Limb (tissue), 2 donors: ENCODE results near the gene APOBEC3A.
A peak's percentile ranks its signal among the peaks of the same experiment; 100 is the strongest.

ENCODE experiments used
- DNase-seq, 2 donors: peaks; one replicate each; pipeline ENCODE4 v3.0.0-alpha.2; 2016; ENCODE audit errors: extremely low spot score in 2 of 2

APOBEC3A gene

DNA sequence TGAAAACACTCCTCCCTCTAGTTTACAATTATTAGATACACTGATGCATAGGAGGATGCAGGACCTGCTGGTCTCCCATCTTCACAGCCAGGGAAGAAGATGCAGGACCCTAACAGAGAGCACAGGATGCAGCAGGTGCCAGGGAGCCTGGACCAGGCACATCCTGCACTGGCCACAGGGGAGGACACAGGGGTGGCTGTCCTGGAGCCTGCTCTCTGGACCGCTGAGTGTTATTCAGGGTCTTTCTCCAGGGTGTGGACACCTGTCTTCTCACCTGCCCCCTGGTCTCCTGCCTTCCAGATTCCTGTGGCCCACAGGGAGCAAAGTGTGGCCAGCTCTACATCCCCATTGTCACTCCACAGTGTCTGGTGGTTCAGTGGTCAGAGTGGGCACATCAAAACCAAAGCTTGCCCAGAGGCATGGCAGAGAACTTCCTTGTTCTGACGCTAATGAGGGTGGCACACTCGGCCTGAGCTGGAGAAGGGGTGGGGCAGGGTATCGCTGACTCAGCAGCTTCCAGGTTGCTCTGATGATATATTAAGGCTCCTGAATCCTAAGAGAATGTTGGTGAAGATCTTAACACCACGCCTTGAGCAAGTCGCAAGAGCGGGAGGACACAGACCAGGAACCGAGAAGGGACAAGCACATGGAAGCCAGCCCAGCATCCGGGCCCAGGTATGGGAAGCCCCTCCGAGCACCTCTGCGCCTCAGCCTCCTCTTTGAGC is at the start of gene APOBEC3A:
Gene APOBEC3A, plus strand, starts transcription at position 564 of the 725 bp plus-strand sequence. Its CDS starts 83 bp downstream, at position 647.
- DNase-seq = peak in 1 of 2 donors; percentile 16

DNA sequence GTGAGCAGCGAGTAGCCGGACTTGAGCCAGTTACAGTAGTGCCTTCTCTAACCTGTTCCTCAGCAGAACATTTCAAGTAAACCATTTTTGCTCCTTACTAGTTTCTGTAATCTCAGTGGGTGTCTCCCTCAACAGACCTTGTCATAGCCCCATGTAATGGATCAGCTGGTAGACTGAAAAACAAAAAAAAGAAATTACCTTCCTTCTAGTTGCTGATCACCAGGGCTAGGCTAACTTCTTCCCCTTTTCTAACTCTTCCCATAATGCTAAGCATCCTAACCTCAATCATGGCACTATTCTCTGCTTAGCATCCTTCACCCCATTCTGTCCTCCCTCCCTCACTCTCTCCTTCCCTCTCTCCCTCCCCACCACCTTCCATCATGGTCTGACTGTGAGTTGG is 49.6 kb upstream of the APOBEC3A start:
- DNase-seq = no peak

DNA sequence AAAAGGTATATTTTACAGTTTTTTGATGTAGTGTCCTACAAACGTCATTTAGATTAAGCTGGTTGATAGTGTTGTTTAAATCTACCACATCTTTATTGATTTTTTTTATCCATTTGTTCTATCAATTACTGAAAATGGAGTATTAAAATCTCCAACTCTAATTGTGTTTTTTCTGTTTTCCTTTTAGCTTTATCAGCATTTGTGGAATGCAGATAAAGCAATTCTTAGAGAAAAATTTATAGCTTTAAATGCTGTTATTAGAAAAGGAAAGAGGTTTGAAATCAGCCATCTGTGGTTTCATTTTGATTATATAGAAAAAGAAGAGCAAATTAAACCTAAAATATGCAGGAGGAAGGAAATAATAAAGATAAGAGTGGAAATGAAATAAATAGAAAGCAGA is 46.0 kb upstream of the APOBEC3A start:
- DNase-seq = no peak

DNA sequence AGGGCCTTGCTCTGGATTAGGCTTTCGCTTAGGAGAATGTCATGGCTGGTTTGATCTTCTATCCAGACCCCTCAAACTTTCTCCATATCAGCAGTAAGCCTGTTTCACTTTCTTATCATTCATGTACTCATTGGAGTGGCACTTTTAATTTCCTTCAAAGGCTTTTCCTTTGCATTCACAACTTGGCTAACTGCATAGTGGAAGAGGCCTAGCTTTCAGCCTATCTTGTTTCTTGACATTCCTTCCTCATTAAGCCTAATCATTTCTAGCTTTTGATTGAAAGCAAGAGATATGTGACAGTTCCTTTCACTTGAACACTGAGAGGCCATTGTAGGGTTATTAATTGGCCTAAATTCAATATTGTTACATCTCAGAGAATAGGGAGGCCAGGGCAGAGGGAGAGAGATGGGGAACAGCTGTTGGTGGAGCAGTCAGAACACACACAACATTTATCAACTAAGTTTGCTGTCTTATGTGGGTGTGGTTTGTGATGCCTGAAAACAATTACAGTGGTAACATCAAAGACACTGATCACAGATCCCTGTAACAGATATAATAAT is 37.7 kb upstream of the APOBEC3A start:
- no peak for DNase-seq

DNA sequence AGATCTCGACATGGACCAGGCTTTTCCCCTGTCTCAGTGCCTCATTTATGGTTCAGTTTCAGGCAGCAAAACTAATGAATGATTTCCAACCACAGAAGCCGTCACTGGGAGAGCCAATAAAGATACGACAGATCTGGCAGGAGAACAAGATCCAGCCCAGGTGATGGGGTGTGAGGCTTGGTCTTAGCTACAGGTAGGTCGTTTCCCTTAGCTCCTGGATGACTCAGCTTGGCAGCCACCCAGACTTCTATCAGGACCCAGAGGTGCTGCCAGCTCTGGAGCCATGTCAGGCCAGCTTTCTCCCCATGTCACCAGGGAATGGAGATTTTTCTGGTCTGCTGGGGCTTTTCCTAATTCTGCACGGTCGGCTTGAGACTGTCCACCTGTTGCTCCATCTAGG is 36.3 kb upstream of the APOBEC3A start:
- DNase-seq = no peak

DNA sequence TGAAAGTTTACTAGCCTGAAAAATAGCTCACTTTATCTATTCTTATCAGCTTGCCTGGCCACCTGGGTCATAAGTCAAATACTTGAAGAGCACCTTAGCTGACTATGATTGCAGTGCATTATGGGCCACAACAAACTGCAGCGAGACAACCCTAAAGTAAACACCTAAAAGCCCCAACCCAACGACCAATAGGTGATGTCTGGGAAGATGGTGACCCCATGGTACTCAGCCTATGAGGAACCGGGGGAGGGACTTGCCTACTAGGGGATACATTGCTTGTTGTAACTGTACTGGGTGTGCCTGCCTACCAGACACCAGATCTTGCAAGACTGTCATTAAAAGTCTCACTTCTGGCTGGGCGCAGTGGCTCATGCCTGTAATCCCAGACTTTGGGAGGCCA is 35.6 kb upstream of the APOBEC3A start:
- no peak for DNase-seq

DNA sequence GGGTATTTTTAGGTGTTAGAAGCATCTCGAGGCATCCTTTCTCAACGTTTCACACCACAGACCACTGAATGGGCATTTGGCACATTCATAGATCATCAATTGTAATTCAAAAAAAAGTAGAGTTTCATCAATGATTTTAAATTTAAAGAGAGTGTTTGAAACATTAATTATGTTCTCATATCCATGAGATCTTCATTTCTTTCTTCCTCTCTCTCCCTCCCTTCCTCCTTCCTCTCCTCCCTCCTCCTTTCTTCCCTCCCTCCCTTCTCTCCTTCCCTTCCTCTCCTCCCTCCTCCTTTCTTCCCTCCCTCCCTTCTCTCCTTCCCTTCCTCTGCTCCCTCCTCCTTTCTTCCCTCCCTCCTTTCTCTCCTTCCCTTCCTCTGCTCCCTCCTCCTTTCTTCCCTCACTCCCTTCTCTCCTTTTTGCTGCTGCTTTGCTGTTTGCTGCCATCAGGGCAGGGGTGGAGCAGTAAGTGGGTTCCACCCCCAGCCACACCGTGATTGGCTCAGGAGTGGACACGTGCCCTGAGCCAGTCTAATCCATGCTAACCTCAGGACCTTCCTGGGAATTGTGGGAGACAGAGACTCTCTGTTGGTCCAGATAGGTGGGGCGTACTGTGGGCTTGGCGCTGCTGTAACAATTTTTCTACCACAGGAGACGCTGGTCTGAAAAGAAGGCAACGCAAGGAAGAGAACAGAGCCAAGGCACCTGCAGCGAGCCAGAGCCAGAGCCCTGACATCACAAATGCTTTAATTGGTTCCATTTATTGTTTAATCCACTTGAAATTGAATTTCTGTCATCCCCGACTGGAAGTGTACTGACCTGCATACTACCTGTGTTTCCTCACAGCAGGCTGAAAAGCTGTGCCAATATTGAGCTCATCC is 33.7 kb upstream of the APOBEC3A start:
- peak; percentile 76 to 84 for DNase-seq

DNA sequence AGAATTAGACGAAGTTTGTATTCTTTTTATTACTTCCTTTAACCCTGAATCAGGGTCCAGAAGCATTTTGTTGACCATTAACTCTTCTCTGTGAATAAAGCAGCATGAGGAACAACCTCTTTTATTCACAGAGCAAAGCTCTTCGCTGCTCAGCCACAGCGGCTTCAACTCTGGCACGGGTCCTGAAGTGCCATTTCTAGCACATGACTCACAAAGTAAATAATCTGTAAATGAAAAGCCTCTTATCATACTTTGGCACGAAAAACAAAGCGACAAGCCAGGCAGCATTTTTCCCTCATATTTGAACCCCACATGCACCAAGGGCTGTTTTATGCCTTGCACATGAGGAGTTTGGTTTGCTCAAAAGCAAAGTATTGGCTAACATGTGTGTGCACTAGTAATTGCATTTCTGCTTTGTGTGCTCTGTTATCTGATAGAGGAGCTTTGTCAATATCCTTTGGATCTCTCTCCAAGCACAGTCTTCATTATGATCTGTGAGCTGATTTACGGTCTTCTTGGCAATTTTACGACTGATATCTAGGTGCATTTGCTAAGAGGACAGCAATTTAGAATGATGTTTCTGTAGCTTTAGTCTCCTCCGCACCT is 33.0 kb upstream of the APOBEC3A start:
- DNase-seq = peak; percentile 61 to 85

DNA sequence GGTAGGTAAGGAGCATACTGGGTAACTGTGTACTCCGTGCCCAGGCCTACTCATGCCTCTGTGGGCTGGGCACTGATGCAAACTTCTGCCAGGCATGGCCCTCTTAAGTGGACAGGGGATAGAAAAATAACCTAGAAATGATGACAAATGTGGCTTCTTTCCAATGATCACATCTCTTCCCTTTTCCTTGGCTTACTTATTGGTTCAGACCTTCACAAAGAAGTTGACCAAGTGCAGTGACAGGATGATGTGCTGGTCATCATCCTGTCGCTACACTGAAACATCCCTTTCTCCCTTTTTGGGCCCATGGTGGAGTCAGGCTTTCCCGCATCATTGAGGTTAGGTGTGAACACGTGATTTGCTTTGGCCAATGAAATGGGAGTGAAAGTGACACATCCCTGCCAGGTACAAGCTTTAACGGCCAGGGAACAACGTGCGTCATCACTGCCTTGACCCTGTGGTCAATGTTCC is 31.8 kb upstream of the APOBEC3A start:
- DNase-seq = no peak

DNA sequence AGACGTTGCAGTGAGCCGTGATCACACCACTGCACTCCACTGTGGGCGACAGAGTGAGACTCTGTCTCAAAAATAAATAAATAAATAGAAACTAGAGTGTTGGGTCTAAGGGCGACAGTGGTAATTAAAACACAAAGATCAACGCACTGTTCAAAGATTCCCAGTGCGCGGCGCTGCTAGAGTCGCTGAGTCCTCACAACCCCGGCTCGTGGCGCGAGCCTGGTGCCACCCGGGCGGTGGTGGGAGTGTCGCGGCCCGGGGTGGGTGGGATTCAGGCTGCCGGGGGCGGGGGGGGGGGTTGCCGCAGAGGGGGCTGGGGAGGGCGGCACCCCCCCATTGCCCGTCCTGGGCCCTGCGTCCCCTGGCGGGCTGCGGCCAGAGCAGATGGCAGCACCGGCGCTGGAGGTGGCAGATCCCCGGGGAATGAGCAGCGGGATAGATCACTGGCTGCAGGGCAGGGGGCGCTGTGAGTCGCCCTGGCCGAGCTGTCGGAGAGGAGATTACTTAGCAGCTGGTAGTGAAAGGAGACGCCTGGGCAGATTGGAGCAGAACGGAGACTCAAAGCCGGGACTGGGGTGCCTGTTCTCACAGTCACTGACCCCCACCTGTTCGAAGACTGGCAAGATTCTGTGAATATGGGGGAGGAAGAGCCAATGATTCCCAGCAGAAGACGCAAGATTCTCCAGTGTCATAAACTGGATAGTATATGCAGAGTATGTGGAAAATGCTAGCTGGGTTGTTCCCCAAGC is 30.2 kb upstream of the APOBEC3A start:
- peak; percentile 65 to 73 for DNase-seq

DNA sequence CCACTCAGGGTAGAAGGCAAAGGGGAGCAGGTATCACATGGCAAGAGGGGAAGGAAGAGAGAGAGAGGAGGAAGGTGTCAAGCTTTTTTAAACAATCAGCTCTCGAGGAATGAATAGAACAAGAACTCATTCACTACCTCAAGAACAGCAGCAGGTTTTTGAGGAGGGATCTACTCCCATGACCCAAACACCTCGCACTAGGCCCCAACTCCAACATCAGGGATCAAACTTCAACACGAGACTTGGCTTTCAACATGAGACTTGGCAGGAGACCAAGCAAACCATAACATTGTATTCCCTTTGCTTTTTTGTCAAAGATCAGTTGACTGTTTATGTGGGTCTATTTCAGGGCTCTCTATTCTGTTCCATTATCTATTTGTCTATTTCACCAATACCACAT is 26.9 kb upstream of the APOBEC3A start:
- no peak for DNase-seq

DNA sequence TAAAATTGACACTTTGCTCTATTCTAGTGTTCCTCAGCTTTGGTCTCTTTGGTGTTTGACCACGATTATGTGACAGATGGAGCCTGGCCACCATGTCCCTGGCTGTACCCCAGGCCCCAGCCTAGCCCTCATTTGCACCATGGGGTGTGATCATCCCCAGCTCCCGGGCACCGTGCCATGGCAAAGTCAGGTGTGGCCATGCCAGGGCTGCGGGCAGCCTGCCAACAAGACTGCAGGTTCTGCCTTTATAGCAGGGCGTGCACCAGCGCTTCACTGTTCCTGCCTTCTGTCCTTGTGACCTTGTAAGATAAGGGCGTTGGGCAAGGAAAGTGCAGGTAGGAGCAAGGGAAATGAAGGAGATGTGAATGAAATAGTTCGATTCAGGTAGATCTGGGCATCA is 22.4 kb upstream of the APOBEC3A start:
- no peak for DNase-seq

DNA sequence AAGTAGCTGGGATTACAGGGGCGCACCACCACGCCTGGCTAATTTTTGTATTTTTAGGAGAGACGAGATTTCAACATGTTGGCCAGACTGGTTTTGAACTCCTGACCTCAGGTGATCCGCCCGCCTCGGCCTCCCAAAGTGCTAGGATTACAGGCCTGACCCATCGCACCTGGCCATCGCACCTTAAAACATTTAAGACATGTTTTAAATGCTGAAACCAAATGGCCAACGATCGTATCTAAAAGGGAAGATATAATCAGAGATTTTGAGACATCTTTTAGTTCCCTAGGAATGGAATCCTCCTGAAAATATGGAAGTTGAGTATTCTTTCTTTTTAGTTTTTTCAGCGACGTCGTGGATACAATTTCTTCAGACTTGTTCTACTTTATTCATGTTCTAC is 21.8 kb upstream of the APOBEC3A start:
- DNase-seq = no peak

DNA sequence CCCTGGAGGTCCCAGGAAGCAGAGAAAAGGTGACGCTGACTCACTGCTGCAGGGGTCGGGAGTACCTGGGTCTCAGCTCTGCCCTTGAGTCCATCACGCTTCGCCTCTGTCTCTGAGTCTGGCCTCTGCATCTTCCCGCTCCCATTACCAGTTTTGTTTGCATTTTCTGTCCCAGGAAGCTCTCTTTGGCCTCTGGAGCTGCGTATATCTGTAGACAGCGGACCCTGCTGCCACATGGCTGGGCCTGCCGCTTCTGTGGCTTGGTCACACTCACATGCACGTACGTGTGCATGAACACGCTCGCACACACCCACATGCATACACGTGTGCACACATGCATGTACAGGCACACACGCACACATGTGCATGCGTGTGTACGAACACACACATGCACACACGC is 20.8 kb upstream of the APOBEC3A start:
- no peak for DNase-seq

DNA sequence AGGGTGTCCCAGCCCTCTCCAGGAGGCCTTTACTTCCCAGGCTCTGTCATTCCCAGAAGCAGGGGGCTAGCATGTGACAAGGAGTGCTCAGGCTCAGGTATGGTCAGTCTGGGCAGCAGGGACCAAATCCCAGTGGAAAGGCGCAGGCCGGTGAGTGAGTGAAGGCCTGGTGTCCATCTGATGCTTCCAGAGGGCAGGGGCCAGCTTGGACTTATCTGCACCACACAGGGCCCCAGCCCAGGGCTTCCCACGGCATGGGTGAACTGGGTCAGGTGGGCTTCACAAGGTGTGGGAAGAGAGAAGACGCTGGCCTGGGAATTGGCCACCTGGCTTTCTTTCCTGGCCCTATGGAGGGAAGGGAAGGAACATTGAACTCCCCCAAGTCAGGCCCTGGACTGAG is 20.4 kb upstream of the APOBEC3A start:
- no peak for DNase-seq

DNA sequence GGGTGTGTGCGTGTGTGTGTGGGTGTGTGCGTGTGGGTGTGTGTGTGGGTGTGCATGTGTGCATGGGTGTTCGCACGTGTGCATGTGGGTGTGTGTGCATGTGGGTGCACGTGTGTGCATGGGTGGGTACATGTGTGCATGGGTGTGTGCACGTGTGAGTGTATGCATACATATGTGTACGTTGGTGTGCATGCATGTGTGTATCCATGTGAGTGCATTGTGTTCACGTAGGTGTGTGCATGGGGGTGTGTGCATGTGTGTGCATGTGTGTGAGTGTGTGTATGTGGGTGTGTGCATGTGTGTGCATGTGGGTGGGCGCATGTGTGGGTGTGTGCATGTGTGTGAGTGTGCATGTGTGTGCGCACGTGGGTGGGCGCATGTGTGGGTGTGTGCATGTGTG is 19.9 kb upstream of the APOBEC3A start:
- no peak for DNase-seq

DNA sequence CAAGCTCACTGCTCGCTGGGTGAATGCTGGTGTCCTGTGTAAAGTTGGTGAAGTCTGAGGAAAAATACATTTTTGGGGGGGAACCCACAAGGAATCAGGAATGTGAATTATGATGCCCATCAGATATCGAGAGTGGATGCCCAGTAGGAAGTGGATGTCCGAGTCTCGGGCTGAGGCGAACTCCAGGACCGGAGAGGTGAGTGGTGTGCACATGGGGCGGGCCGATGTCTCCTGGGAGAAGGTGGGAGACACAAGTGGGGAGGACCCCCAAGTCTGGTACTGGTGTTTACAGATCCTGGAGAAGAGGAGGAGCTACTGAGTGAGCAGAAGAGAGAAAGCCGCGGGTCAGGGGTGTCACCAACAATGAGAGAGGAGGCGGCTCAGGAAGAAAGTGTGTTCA is 19.2 kb upstream of the APOBEC3A start:
- DNase-seq = no peak

DNA sequence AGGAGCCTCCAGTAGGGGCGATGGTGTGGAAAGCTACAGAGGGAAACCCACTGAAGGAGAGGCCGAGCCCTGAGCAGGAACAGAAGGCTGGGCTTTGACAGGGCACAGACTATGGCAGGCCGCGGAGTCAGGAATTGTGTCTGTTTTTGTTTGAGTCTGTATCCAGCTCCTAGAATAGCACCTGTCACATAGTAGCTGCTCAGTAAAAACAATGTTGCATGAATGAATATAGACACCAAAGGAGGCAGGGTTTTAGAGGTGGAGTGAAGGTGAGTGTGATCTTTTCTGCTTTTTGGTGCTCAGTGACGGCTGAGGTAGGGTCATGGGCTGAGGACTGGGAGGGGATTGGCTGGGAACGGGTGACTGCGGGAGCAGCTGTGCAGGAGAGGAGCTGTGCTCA is 18.5 kb upstream of the APOBEC3A start:
- no peak for DNase-seq

DNA sequence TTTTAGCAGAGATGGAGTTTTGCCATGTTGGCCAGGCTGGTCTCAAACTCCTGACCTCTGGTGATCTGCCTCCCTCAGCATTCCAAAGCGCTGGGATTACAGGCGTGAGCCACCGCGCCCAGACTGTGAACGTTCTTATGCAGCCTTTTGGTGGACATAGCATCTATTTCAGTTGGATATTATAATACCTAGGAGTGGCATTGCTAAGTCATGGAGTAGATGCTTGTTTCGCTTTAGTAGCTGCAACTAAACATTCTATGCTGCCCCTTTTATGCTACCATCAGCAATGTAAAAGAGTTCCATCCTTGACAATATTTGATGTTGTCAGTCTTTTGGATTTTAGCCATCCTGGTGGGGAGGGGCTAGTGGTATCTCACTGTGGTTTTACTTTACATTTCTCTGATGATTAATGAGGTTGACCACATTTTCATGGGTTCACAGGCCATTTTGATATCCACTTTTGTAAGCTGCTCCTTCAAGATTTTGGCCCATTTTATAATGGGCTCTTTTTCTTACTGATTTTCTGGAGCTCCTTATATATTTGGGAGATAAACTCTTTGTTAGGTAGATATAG is 16.5 kb upstream of the APOBEC3A start:
- DNase-seq = no peak

DNA sequence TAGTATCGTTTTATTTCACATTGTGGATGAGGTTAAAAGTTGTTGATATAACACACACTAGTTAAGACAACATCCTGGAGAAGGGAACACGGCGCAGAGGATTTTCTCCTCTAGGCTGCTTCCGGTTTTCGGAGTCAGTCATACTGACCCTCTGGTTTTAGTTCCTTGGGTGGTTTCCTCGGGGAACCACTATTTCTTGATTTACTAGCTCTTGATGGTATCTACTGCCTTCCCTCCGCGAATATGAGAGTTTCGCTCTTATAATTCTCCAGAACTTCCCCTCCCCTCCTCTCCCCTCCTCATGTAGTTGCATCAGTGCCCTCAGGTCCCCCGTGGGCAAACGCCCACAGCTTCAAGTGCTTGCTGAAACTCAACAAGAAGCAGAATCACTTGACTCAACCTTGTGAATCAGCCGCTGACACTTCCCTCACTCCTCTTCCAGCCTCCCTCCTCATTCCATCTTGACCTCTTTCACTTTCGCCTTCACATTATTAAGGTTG is 15.9 kb upstream of the APOBEC3A start:
- no peak for DNase-seq

DNA sequence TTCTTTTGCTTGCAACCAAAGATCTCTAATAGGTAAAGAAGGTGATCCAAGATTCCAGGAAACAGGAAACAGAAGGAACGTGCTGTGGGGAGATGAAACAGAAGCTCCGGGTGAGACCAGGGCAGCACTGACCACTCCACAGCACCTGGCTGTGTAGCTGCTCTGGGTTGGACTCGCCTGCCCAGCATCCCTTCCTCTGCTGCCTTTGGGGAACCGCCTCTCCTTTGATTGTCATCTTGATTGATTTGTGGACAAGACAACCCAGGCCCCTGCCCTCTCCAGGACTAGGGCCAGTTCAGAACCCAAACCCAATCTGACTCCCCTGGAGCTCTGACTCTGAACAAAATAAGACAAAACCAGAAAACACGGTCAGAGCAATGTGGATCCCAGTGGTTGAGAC is 14.7 kb upstream of the APOBEC3A start:
- no peak for DNase-seq
